ENCODE results near the gene GAK.

GAK gene

GRCh38 chr4:911221-911751, 20.8 kb downstream of the GAK start:
- H3K4me1 ChIP-seq, result peaks cover 7% of the 10 kb centered on the region; the same call in 1 of the 2 replicates
- no peak overlapping the region for H3K4me3 ChIP-seq (ENCODE audit: low read depth, low read length)
- no peaks in the 10 kb centered on the region for H3K9me3 ChIP-seq
- peaks cover 20% of the 10 kb centered on the region for H3K36me3 ChIP-seq
- TF ChIP-seq CTCF (IDR thresholded peaks at IDR 0.05; ENCODE audit: low read depth, low read length), result no peak
- H3K27me3 ChIP-seq, result no peaks in the 10 kb centered on the region
- no peak for DNase-seq

- Histone ChIP-seq H3K9me3 (peaks cover 2% of the 10 kb centered on the region; the same call in 1 of the 2 replicates), H3K36me3 (peaks cover 24% of the 10 kb centered on the region), H3K4me3 (ENCODE audit: low read depth, low read length) (no peak overlapping the region), H3K27me3 (no peaks in the 10 kb centered on the region), H3K4me1 (peaks cover 7% of the 10 kb centered on the region; the same call in 1 of the 2 replicates)
- no peak for TF ChIP-seq CTCF (IDR thresholded peaks at IDR 0.05; ENCODE audit: low read depth, low read length)
- peak; percentile 6 for DNase-seq
Observed at GRCh38 chr4:910366-911091, 21.6 kb downstream of the GAK start.

- H3K36me3 ChIP-seq, result peaks cover 24% of the 10 kb centered on the region
- H3K27me3 ChIP-seq, result no peaks in the 10 kb centered on the region
- TF ChIP-seq CTCF (IDR thresholded peaks at IDR 0.05; ENCODE audit: low read depth, low read length), result no peak
- no peak overlapping the region for H3K4me3 ChIP-seq (ENCODE audit: low read depth, low read length)
- peaks cover 7% of the 10 kb centered on the region; the same call in 1 of the 2 replicates for H3K4me1 ChIP-seq
- peak; percentile 6 for DNase-seq
- peaks cover 2% of the 10 kb centered on the region; the same call in 1 of the 2 replicates for H3K9me3 ChIP-seq
Observed at GRCh38 chr4:909821-910220, 22.3 kb downstream of the GAK start.

- H3K36me3 ChIP-seq, result peaks cover 26% of the 10 kb centered on the region
- peaks cover 7% of the 10 kb centered on the region; the same call in 1 of the 2 replicates for H3K4me1 ChIP-seq
- no peak for TF ChIP-seq CTCF (IDR thresholded peaks at IDR 0.05; ENCODE audit: low read depth, low read length)
- H3K27me3 ChIP-seq, result no peaks in the 10 kb centered on the region
- no peak for DNase-seq
- peaks cover 2% of the 10 kb centered on the region; the same call in 1 of the 2 replicates for H3K9me3 ChIP-seq
- no peak overlapping the region for H3K4me3 ChIP-seq (ENCODE audit: low read depth, low read length)
Observed at GRCh38 chr4:909131-909571, 23.0 kb downstream of the GAK start.

- Histone ChIP-seq H3K4me3 (ENCODE audit: low read depth, low read length) (no peak overlapping the region), H3K9me3 (peaks cover 2% of the 10 kb centered on the region; the same call in 1 of the 2 replicates), H3K4me1 (peaks cover 7% of the 10 kb centered on the region; the same call in 1 of the 2 replicates), H3K36me3 (peaks cover 26% of the 10 kb centered on the region), H3K27me3 (no peaks in the 10 kb centered on the region)
- no peak for TF ChIP-seq CTCF (IDR thresholded peaks at IDR 0.05; ENCODE audit: low read depth, low read length)
- peak; percentile 77 for DNase-seq
Observed at GRCh38 chr4:907691-908425, 24.3 kb downstream of the GAK start.

Data from BE2C (cell line).